ENCODE results near the gene SLC7A1. TPM values are rescaled to one million over a fixed set of nuclear protein-coding genes. Genes with fewer than 3 reads are reported as not detected.

SLC7A1 gene
- total and polyA plus RNA-seq, 2 donors (not counting 3 experiments of a cell fraction or from before 2014, with no cell fraction given): 21.0 to 79.3 TPM

DNA sequence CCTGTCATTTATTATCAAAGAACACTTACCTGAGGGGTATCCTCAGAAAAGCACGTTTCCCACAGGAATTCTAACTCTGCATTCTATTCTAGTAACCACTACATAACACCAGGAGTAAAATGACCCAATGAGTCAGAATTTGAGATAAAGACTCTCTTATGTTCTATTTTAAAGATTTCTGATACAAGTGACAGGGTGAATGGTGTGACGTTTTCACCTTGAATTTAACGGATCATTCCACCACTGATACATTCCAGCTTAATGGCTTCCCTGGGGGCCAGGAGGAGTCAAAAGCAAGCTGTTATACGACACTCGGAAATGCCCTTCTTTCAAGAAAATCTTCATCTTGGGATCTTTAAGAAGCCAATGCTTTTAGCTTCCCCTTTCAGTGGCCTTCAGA lies 55.2 kb downstream of the SLC7A1 start:
- H3K9ac ChIP-seq (replicated peaks; ENCODE audit: extremely low read depth, insufficient read depth, low read length): no peak overlapping the region
- ChIA-PET POLR2A (no interaction called here), CTCF (interaction anchor here (1.4 to 1.6 kb wide), 2 partner anchors 23 to 32 kb away, joined by 3 to 4 read pairs; no protein-coding TSS in a partner anchor)
- dilution Hi-C loops (cut with MboI; ENCODE audit: extremely low pct_ligation_motif_present, low sequenced_read_pairs): no loop called here
- peaks cover 0 to 9% of the 10 kb centered on the region in 2 experiments for H3K36me3 ChIP-seq (ENCODE audit: control insufficient read depth in 2 of 2, extremely low read depth in 1 of 2, insufficient read depth in 2 of 2, low read length in 2 of 2)
- no peaks in the 10 kb centered on the region for H4K20me1 ChIP-seq (replicated peaks; ENCODE audit: control insufficient read depth, extremely low read depth, insufficient read depth, low read length)
- TF ChIP-seq MYC (IDR thresholded peaks at IDR 0.05; ENCODE audit: low read depth, low read length) (no peak), POLR2AphosphoS5 (IDR thresholded peaks at IDR 0.05; ENCODE audit: insufficient read depth, low read depth, low read length) (no peak), POLR2A (IDR thresholded peaks at IDR 0.05; ENCODE audit: low read depth, low read length) (no peak), JUN (IDR thresholded peaks at IDR 0.05; ENCODE audit: borderline replicate concordance, insufficient read depth, insufficient read length, low read depth) (no peak), EZH2 (IDR thresholded peaks at IDR 0.05; ENCODE audit: borderline replicate concordance, low read depth, low read length, severe bottlenecking) (no peak), GATA2 (IDR thresholded peaks at IDR 0.05; ENCODE audit: insufficient read depth, insufficient read length, low read depth, low read length) (no peak), FOS (IDR thresholded peaks at IDR 0.05; ENCODE audit: borderline replicate concordance, insufficient read depth, low read length) (no peak)
- TF ChIP-seq, protein P1, sequence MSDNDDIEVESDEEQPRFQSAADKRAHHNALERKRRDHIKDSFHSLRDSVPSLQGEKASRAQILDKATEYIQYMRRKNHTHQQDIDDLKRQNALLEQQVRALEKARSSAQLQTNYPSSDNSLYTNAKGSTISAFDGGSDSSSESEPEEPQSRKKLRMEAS (IDR thresholded peaks at IDR 0.05; ENCODE audit: insufficient read depth, insufficient read length): no peak
- TF ChIP-seq, protein P2, sequence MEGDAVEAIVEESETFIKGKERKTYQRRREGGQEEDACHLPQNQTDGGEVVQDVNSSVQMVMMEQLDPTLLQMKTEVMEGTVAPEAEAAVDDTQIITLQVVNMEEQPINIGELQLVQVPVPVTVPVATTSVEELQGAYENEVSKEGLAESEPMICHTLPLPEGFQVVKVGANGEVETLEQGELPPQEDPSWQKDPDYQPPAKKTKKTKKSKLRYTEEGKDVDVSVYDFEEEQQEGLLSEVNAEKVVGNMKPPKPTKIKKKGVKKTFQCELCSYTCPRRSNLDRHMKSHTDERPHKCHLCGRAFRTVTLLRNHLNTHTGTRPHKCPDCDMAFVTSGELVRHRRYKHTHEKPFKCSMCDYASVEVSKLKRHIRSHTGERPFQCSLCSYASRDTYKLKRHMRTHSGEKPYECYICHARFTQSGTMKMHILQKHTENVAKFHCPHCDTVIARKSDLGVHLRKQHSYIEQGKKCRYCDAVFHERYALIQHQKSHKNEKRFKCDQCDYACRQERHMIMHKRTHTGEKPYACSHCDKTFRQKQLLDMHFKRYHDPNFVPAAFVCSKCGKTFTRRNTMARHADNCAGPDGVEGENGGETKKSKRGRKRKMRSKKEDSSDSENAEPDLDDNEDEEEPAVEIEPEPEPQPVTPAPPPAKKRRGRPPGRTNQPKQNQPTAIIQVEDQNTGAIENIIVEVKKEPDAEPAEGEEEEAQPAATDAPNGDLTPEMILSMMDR (IDR thresholded peaks at IDR 0.05; ENCODE audit: extremely low read depth in 1 of 2, insufficient read depth in 1 of 2, low read depth in 1 of 2, low read length in 2 of 2): no peak
- no peak for FAIRE-seq
- H3K27me3 ChIP-seq (ENCODE audit: control insufficient read depth in 2 of 2, insufficient read depth in 2 of 2, low read length in 2 of 2): no peaks in the 10 kb centered on the region
- intact Hi-C loops (cut with micrococcal nuclease): no loop called here
- H3K9me3 ChIP-seq (replicated peaks; ENCODE audit: control insufficient read depth, insufficient read depth, low read length): no peaks in the 10 kb centered on the region
- DNase-seq (ENCODE audit: low read depth, low spot score): no peak
- peaks cover 21% of the 10 kb centered on the region for H3K4me1 ChIP-seq (ENCODE audit: control insufficient read depth, extremely low read depth, insufficient read depth, low read length)
- no peak overlapping the region for H3K4me3 ChIP-seq (replicated peaks in 1 of 3; ENCODE audit: insufficient read depth in 1 of 3, low read depth in 1 of 3, low read length in 3 of 3)
- BruUV-seq (replicated peaks): no TSS peak
- no peaks in the 10 kb centered on the region for H3K9me1 ChIP-seq (replicated peaks; ENCODE audit: control insufficient read depth, extremely low read depth, insufficient read depth, low read length)
- H3K79me2 ChIP-seq (ENCODE audit: control insufficient read depth, insufficient read depth, low read length): peaks cover 81% of the 10 kb centered on the region
- no peak overlapping the region for H3K4me2 ChIP-seq (ENCODE audit: insufficient read depth, low read length)
- H3K27ac ChIP-seq (ENCODE audit: insufficient read depth, low read depth, low read length): no peak overlapping the region
- H2AFZ ChIP-seq (ENCODE audit: low read depth, low read length): no peak overlapping the region

All from endothelial cell of umbilical vein (primary cell).